ENCODE results near the gene JAM2.

Gene JAM2

DNA sequence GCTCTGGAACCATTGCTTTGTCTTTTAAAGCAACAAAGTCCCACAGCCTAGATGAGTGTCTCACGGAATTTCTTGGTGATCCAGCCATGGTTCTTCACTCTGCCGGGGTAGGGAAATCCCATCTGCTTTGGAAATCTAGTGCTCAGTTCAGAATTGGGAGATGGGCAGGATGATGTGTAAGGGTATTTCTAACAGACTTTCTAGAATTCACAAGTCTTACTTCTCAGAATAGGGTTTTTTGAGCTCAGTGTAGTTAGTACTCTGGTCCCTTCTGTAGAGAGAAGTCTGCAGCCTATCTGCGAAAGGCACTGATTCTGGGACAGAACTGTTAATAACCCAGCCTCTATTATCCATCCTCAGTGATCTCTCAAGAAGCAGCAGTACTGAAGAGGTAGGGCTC, 121.0 kb downstream of the JAM2 start:
- in situ Hi-C loops (cut with HindIII; ENCODE audit: low sequenced_read_pairs): no loop called here
- TF ChIP-seq, protein P1, sequence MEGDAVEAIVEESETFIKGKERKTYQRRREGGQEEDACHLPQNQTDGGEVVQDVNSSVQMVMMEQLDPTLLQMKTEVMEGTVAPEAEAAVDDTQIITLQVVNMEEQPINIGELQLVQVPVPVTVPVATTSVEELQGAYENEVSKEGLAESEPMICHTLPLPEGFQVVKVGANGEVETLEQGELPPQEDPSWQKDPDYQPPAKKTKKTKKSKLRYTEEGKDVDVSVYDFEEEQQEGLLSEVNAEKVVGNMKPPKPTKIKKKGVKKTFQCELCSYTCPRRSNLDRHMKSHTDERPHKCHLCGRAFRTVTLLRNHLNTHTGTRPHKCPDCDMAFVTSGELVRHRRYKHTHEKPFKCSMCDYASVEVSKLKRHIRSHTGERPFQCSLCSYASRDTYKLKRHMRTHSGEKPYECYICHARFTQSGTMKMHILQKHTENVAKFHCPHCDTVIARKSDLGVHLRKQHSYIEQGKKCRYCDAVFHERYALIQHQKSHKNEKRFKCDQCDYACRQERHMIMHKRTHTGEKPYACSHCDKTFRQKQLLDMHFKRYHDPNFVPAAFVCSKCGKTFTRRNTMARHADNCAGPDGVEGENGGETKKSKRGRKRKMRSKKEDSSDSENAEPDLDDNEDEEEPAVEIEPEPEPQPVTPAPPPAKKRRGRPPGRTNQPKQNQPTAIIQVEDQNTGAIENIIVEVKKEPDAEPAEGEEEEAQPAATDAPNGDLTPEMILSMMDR (IDR thresholded peaks at IDR 0.05; ENCODE audit: low read depth, low read length): no peak
- no peak overlapping the region for H3K4me3 ChIP-seq (ENCODE audit: low read depth, low read length)
- no peak for DNase-seq (ENCODE audit: low read depth, low spot score)

DNA sequence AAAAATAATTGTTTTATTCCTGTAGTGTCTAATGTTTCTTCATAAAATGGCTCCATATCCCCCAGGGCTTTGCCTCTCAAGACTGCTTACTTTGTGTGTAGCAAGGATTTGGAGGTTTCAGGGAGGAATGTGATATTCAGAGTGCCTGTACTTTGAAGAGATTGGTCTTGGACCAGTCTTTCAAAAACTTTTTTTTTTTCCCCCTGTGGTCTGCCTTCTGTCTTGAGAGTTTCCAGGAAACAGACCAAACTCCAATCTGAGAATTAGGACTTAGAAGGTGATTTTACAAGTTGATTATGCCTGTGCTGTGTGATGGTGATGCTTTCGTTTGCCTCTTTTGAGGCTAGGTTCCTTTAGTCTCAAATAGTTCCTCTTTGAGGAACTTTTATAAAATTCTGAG, 121.6 kb downstream of the JAM2 start:
- in situ Hi-C loops (cut with HindIII; ENCODE audit: low sequenced_read_pairs): no loop called here
- TF ChIP-seq, protein P1 (IDR thresholded peaks at IDR 0.05; ENCODE audit: low read depth, low read length): no peak
- H3K4me3 ChIP-seq (ENCODE audit: low read depth, low read length): no peak overlapping the region
- DNase-seq (ENCODE audit: low read depth, low spot score): no peak

DNA sequence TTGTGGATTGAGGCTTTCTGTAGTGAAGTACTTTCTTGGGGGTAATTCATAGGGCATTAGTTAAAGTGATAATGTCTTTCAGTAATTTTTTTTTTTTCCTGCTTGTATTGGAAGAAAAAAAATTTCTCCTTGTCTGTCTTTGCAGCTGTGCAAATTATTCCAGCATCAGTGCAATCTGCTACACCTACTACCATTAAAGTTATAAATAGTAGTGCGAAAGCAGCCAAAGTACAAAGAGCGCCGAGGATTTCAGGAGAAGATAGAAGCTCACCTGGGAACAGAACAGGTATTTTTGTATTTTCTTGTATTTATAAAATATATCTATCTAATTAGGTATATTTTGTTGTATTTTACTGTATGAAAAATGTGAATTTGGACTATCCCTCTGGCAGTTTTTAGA, 125.0 kb downstream of the JAM2 start:
- H3K4me3 ChIP-seq (ENCODE audit: low read depth, low read length): no peak overlapping the region
- DNase-seq (ENCODE audit: low read depth, low spot score): no peak
- TF ChIP-seq, protein P1 (IDR thresholded peaks at IDR 0.05; ENCODE audit: low read depth, low read length): no peak
- in situ Hi-C loops (cut with HindIII; ENCODE audit: low sequenced_read_pairs): no loop called here

Data from astrocyte of the spinal cord (primary cell).